Epidermal melanocyte (primary cell): Measurements from ENCODE around the gene ANKS6.

Experiments
- DNase-seq: peaks from one replicate; pipeline ENCODE4 v3.0.0; 2011; ENCODE audit warnings: low spot score; ENCODE audit not compliant: insufficient read length

Gene ANKS6

DNA sequence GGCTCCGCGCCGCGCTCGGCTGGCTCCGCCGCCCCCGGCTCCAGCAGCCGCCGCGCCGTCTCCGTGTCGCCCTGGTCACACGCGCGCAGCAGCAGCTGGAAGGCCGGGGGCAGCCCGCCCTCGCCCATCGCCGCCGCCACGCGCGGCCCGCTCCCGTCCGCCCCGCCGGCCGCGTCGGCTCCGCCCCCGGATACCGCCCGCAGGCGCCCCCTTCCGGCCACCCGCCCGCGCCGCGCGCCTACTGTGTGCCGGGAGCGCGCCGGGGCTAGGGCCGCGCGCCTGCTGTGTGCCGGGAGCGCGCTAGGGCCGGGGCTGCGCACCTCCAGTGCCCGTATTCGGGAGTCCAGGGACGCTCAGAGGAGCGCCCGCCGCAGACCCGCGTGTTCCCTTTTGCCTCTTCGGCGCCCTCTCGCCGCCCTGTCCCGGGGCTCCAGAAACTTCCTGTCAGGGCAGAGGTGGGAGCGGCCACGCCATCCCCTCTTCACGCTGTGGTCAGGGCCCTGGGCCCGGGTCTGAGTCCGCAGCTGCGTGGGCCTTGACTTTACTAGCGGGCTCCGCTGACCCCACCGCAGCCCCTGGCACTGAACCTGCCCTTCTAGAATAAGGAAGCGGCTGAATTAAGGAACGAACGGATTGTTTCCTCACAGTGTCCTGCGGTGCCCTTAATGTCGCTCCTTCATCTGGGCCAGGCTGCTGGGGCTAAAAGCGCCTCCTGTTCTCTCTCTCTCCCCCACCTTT, at the start of gene ANKS6:
TSS of gene ANKS6 (minus strand) at position 192 of the 738 bp plus-strand sequence. CDS start at position 128, 64 bp downstream.
- DNase-seq, result peak; percentile 80

DNA sequence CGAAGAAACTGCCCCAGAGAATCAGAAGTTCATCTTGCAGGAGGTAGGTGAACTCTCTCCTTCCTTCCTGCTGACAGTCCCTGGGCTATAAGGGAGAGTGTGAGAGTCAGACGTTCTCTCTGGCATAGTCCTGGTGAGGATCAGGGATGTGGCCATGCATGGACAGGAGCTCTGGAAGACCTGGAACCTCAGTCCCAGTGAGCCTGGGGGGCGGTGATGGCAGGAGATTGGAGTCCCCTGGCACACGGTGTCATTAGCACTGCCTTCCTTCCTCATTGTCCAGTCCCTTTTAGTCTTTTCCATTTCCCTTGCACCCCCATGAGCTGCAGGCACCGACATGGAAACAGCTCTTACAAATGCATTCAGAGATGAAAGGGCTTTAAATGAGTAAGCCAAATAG, 49.7 kb upstream of the ANKS6 start:
- no peak for DNase-seq

DNA sequence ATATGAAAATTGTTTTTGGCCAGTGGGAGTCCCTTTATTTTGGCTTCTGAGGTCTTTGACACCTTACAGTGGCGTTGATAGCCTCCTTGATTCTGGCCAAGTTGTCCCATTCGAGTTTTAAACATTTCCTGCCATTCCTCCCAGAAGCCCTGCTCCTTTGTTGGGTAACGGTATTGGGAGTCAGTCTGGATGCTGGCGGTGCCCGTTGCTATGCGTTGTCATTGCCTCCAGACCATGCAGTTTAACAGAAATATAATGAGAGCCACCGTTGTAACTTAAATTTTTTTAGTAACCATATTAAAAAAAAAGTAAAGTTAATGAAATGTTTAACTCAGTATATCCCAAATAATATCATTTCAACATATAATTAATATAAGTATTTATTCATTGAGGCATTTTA, 46.2 kb upstream of the ANKS6 start:
- no peak for DNase-seq

DNA sequence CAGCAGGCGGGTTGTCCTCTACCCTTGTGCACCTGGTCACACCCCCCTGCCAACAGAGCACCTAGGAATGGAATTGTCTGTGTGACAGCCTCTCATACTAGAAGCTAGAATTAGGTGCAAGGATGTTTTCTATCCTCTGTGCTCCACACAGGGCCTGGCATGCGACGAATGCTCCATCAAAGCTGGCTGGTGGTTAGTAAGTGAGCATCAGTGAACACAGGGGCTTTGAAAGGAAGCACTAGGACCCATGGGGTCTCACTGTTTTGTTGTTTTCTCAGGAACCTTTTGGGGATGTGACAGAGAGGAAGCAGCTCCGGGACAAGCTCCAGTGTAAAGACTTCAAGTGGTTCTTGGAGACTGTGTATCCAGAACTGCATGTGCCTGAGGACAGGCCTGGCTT, 43.4 kb upstream of the ANKS6 start:
- DNase-seq, result no peak

DNA sequence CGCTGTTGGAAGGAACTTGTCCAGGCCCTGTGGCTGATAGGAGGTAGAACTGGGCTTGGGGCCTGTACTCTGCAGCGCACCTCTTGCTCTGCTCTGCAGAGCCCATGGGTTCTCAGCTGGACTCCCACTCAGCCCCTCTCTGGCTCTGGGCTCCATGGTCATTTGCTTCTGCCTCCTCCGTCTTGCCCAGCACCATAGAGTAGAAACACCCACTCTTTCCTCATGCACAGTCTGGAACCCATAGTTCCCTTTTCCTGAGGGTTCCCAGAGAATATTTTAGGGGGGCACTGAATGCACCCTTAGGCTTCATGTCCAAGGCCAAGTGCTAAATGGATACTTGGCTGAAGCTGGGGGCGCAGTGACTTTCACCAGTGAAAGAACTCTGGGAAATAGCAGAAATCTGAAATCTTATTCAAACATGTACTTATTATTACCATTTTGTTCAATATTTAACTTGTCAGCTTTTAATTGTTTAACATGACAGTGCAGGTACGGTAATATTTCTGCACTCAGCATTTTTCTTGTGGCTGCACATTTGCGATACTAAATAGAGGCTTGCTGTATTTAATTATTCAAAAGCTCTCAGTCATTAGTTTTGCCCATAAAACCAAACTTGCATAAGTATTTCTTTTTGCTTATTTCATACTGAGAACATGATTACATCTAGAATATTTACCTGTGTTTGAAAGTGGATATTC, 42.7 kb upstream of the ANKS6 start:
- no peak for DNase-seq

DNA sequence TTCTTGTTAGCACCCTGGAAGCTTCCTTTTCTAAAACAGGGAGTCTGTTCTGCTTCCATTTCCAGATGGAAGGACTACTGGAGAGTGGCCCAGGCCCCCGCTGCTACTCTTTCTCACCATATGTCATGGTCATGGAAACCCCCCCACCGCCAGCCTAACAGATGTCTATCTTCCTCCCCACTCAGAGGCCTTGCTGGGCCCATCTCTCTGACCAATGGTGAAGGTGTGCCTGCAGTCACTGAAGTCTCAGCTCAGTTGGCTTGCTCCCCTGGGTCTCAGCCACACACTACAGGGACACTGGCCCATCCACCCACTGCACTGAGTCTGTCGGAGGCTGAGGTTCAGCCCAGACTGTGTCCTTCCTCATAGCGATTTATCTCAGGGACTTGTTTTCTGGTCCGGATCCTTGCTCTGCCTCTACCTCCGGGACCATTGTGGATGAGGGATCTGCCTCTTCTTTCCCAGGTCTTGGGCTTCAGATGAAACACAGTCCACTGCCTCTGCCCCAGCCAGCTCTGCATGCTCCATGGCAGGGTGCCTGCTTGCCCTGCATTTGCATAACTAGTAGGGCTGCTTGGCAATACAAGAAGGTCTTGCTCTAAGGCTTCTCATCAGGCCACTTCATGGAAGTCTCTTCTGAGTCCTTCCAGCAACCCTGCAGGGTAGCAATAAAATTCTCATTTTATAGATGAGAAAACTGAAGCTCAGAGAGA, 42.0 kb upstream of the ANKS6 start:
- DNase-seq, result no peak

DNA sequence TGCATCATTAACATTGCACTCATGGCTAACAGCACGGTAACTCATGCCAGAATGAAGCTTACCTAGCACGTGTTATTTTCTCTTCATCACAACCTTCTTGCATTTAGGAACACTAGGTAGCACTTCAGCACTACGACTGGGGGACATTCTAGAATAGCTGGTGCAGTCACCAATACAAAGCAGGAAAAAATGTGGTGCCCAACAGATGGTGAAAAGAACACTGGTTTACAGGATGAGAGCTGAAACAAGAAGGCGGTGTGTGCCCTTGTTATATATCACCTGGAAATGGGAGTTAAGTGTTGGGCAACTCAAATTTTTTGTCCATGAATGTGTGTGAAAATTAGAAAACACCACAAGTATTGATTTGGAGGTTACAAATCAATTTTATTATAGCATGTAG, 41.2 kb upstream of the ANKS6 start:
- DNase-seq, result no peak

DNA sequence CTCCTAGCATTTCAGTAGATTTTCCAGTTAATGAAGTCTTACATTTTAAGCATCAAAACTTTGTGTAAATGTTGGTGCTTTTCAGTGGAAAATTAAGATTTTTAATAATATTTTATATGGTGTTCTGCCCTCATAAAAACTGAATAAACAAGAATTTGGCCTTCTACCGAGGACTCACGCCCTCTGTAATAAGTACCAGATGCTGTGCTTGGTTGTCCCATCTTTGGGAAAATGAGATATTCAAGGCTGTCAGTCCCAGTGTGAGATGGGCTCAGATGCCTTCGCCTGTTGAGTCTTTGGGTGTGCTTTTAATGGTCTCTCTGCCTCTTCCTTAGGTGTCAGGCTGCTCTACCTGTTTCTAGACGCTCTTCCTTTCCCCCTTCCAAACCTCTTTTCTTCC, 39.9 kb upstream of the ANKS6 start:
- no peak for DNase-seq

DNA sequence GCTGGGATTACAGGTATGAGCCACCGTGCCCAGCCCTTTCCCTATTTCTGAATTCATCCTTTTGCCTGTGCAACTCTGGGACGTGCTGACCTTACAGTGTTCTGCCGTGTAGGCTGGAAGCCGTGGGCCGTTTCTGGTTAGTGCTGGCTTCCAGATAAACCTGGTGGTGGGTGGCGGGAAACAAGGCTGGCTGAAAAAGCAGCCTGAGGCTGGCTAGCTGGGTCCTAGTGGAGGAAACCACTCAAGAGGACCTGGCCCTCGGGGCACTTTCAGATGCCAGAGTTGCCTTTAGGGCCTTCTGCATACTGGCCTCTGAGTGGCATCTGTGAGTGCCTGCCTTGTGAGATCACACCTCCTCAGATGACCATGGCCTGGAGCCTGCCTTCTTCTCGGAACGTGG, 38.0 kb upstream of the ANKS6 start:
- no peak for DNase-seq

DNA sequence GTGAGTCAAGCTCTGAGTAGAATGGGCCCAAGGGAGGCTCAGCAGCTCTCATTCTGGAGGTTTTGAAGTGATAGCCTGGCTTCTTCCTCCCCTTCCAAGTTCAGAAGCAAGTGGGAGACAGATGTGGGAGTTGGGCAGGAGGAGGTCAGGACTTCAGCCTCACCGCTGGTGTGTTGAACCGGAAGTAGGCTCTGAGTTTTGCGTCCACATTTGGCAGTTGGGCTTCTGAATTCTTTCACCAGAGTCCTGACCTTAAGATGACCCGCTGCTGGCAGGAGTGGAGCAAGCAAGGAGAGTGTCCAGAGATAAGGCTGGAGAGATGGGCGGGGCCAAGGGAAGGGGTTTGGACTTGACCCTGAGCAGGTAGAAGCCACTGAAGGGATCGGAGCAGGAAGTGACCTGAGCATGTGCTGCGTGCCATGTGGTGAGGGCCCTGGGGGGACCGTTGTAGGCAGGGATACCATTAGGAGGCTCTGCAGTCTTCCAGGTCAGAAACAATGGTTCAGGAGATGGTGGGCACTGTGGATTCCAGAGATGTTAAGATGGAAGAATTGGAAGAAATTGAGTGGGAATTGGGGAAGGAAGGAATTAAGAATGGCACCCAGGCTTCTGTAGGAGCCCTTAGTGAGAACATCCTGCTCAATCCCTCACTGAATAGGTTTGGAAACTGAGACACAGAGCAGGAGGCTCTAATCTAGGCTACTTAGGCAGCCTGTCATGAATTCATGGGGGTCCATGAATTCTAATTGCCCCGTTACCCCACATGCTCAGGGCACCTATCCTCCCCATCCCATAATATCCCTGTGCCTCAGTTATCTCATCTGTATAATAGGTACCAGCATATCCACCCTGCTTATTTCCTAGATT, 37.0 kb upstream of the ANKS6 start:
- no peak for DNase-seq

DNA sequence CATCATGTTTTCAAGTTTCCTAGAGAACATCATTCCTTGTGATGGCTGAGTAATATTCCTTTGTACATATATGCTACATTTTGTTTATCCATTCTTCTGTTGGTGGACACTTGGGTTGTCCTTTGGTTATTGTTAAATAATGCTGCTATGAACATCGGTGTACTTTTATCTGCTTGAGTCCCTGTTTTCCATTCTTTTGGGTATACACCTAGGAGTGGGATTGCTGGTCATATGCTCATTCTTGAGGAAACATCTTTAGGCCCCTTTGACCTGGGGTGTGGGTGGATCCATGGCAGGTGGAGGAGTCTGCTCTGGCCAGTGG, 36.4 kb upstream of the ANKS6 start:
- no peak for DNase-seq

DNA sequence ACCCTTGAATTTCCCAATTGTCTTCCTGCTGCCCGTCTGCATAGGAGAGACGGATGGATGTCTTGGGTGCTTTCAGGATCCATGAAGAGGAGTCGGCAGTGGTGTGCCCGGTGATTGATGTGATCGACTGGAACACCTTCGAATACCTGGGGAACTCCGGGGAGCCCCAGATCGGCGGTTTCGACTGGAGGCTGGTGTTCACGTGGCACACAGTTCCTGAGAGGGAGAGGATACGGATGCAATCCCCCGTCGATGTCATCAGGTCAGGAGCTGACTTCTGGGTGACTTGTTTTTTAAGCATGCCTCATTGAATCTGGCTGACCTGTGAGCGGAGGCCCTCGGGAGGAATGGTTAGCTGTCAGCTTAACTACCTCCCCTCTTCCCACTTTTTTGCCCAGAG, 35.3 kb upstream of the ANKS6 start:
- no peak for DNase-seq

DNA sequence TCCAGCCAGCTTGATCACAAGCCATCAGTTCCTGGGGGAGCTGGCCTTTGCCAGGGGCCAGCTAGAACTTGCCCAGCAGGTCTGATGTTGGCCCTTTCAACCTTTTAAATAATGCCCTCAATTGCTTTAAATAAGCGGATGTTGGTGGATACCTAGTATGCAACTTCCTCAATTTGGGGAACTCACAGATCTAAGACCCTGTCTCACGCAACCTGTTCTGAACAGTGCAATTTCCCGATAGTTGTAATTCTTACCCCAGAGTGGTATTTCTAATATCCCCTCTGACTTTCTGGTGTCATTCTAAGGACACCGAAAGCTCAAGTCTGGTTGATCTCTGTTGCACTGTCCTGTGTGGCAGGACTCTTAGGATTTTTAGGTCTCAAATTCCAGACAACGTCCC, 34.2 kb upstream of the ANKS6 start:
- no peak for DNase-seq

DNA sequence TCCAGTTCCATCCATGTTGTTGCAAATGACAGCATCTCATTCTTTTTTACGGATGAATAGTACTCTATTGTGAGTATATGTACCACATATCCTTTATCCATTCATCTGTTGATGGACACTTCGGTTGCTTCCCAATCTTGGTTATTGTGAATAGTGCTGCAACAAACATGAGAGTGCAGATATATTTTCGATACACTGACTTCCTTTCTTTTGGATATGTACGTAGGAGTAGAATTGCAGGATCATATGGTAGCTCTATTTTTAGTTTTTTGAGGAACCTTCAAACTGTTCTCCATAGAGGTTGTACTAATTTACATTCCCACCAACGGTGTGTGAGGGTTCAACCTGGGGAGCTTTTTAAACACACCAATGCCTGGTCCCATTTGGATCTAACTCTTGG, 33.4 kb upstream of the ANKS6 start:
- DNase-seq, result no peak

DNA sequence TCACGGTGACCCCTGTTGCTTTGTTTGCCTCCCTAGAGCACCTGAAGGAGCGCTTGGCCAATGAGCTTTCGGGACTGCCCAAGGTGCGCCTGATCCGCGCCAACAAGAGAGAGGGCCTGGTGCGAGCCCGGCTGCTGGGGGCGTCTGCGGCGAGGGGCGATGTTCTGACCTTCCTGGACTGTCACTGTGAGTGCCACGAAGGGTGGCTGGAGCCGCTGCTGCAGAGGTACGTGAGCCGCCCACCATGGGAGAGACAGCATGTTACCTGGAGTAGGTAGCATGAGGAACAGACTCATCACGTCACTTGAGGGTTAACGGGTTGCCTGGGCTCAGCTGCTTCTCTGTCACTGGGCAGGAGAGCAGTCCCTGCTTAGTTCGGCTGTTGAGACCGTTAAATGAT, 30.4 kb upstream of the ANKS6 start:
- DNase-seq, result no peak

DNA sequence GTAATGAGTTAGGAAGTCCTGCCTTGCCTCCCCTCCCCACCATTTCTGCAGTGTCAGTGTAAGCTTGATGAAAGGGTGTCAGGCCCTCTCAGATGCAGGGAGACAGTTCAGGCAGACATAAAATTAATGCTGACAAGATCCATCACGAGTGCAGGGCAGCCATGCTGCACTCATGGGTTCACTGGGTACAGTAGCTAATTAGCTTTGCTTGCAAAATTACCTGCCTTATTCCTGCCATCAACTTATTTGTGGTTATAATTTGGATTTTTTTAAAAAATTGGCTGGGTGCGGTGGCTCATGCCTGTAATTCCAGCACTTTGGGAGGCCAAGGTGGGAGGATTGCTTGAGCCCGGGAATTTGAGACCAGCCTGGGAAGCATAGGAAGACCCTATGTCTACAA, 29.1 kb upstream of the ANKS6 start:
- no peak for DNase-seq

DNA sequence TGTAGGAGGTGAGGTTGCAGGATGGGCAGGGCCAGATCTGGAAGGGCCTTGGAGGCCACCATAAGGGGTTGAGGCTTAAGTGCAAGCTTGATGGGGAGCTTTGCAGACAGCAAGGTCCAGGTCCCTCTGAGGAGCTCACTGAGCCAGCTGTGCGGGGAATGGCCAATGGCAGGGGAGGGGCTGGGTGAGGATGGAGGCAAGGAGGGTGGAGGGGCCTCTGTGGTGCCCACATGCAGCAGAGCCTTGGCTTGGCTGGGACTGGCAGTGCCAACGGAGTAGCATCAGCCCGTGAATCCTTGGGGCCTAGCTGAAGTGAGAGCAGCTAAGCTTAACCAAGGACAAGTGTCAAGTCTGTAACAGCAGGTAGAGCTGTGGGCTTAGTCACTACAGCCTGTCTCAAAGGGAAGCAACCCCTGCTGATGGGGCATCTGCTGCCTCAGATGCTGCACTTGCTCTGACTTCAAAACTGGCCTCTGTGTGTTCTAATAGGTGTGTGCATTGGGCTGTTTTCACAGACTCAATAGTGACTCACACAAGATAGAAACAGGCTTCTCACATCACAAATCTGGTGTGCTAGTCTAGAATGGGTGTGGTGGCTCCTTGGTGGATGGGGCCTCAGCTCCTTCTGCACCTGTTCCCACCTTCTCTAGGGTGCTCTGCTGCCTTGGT, 27.4 kb upstream of the ANKS6 start:
- no peak for DNase-seq

DNA sequence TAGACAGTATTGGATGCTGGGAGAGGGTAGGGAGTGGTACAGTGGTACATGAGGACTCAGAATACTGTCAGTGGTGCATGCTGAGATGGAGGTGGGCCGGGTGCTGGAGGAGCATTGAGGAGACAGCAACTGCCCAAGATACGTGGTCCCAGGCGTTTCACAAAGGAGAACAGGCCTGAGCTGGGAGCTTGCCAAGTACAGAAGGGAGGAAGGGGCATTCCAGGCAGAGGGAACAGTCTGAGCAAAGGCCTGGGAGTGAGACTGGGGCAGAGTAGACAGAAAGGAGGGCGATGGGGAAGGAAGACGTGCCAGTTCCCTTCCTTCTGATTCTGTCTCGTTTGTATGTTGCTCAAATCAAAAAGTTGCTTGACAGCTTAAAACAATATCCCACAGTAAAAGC, 26.3 kb upstream of the ANKS6 start:
- DNase-seq, result no peak

DNA sequence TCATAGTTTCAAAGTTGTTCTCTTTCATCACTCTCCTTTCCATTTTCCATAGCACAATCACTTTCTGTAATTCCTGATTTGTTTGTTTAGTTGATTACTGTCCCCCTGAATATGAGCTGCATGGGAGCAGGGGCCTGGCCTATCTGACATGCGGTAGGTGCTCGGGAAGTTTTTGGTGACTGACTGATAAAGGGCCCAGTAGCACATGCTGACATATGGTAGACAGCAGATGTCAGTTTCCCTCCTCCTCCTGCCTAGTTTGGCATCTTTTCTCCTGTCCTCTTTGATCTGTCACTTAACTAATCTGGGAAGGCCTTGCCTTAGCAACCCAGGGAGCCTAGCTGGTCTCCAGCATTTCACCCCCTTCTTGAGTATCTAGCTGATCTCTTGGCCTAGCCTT, 25.5 kb upstream of the ANKS6 start:
- DNase-seq, result no peak

DNA sequence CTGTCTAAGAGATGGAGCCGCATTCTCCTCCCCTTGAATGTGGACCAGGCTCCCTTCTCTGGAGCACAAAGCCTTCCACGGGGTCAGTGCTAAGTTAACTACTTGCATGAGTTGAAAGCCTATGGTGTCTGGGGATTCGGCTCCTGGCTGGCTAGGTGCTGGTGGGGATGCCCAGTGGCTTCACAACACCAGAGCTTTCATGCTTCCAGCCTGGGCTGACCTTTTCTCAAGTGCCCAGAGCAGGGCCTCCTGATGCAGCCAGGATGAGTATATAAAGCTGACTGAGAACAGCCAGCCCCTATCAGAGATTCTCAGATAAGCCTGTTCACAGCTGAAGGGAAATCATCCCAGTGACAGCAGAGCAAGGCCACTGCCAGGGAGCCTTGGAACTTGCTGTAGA, 22.9 kb upstream of the ANKS6 start:
- DNase-seq, result no peak

DNA sequence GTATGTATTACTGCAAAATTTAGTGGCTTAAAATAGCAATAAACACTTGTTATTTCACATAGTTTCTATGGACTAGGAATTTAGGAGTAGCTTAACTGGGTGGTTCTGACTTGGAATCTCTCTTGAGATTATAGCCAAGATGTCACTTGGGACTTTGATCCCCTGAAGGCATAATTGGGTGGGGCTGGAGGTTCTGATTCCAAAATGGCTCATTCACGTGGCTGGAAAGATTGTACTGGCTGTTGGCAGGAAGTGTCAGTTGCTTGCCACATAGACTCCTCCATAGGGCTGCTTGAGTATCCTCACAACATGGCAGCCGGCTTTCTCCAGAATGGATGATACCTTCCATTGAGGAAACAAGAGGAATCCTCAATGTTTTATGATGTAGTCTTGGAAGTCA, 22.4 kb upstream of the ANKS6 start:
- no peak for DNase-seq
